Hepatocyte (in vitro differentiated cells): ENCODE data around the gene PVR.

ENCODE experiments used
- EZH2 ChIP-seq: fragments of 200-600 bp; sonication (generic); IDR thresholded peaks from 2 replicates; pipeline ENCODE4 v1.6.1; 2016; ENCODE audit warnings: antibody characterized with exemption, mild to moderate bottlenecking, borderline replicate concordance
- EZH2phosphoT487 ChIP-seq: fragments of 200-600 bp; sonication (generic); IDR thresholded peaks from one replicate; pipeline ENCODE4 v1.6.1; 2018; ENCODE audit warnings: antibody characterized with exemption, mild to moderate bottlenecking, low read depth, moderate library complexity; ENCODE audit not compliant: unreplicated experiment, severe bottlenecking
- TF ChIP-seq, protein P1 (sequence below): fragments of 200-600 bp; sonication (generic); IDR thresholded peaks from 2 replicates; pipeline ENCODE4 v1.5.1; 2016; ENCODE audit warnings: antibody characterized with exemption, mild to moderate bottlenecking; ENCODE audit not compliant: poor library complexity

DNA sequence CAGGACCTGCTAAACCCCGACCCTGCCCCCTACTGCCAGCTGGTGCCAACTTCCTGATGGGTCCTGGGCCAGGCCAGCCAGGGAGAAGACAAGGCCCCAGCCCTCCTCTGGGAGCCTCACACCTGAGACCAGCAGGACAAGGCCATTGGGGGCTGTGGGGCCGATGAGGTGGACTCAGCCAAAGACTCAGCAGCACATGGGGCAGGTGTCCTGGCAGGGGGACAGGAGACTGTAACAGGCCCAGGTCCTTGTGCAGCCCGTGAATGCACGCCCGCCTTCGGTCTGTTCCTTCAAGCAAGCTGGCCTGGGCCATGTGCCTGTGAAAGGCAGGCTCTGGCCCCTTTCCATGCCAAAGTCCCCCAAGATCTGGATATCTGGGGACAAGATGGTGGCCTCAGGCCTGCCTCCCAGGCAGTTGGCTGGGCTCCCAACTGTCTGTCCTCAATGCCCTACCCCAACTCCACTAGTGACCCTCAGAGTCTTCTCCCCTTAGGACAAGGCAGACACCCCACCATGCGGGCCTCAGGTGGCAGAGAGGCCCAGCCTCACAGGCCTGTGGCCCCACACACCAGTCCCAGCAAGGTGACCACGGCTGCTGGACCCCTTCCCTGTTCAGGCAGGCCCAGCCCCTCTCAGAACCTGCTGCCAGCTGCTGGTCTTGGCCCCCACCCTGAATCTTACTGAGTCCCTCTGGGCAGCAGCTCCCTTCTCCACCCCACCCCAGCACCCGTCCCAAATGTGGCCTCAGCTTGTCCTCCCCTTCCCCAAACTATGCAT is 39.9 kb downstream of the PVR start:
- TF ChIP-seq, protein P1, sequence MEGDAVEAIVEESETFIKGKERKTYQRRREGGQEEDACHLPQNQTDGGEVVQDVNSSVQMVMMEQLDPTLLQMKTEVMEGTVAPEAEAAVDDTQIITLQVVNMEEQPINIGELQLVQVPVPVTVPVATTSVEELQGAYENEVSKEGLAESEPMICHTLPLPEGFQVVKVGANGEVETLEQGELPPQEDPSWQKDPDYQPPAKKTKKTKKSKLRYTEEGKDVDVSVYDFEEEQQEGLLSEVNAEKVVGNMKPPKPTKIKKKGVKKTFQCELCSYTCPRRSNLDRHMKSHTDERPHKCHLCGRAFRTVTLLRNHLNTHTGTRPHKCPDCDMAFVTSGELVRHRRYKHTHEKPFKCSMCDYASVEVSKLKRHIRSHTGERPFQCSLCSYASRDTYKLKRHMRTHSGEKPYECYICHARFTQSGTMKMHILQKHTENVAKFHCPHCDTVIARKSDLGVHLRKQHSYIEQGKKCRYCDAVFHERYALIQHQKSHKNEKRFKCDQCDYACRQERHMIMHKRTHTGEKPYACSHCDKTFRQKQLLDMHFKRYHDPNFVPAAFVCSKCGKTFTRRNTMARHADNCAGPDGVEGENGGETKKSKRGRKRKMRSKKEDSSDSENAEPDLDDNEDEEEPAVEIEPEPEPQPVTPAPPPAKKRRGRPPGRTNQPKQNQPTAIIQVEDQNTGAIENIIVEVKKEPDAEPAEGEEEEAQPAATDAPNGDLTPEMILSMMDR, result no peak
- TF ChIP-seq EZH2phosphoT487, result no peak
- no peak for TF ChIP-seq EZH2
